Umbilical cord (tissue), 2 donors: ENCODE results near the gene ATP6V1B1. TPM values are rescaled to one million over a fixed set of nuclear protein-coding genes. Genes with fewer than 3 reads are reported as not detected.
"Not testable (repeated sequence)": the region's sequence is repeated elsewhere in the genome, so short reads cannot be mapped to it uniquely, and the experiment has no call there.

Experiments
- DNase-seq: peaks from one replicate; pipeline ENCODE4 v3.0.0-alpha.2; 2015; ENCODE audit warnings: low spot score
- total RNA-seq: library from RNA; depleted of rRNA; stranded (reverse); fragments of >200 nt; gene quantifications from one replicate; pipeline ENCODE4 v1.2.3, GENCODE V29; 2014; ENCODE audit warnings: low replicate concordance; ENCODE audit not compliant: insufficient read depth

Gene ATP6V1B1
- total RNA-seq, 1 donor from 2014 or later = not detected

- DNase-seq = no peak
These were observed 69.8 kb downstream of the ATP6V1B1 start for GRCh38 chr2:71005271-71006202.

DNA sequence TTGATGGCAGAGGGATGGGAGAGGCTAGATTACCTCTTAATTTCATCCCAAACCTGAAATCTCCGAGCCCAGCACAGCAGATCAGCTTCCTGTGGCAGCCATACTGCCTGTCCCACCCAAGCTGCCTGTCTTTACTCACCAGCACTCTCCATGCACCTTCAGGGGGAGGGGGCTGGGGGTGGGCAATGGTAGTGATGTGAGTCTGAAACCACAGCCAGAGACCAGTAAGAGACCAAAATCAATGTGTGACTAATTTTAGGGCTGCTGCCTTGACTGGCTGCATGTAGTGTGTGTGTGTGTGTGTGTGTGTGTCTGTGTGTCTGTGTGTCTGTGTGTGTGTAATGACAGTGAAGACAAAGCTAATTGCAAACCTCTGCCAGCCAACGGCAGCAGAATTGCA lies 70.6 kb downstream of the ATP6V1B1 start:
- no peak for DNase-seq

DNA sequence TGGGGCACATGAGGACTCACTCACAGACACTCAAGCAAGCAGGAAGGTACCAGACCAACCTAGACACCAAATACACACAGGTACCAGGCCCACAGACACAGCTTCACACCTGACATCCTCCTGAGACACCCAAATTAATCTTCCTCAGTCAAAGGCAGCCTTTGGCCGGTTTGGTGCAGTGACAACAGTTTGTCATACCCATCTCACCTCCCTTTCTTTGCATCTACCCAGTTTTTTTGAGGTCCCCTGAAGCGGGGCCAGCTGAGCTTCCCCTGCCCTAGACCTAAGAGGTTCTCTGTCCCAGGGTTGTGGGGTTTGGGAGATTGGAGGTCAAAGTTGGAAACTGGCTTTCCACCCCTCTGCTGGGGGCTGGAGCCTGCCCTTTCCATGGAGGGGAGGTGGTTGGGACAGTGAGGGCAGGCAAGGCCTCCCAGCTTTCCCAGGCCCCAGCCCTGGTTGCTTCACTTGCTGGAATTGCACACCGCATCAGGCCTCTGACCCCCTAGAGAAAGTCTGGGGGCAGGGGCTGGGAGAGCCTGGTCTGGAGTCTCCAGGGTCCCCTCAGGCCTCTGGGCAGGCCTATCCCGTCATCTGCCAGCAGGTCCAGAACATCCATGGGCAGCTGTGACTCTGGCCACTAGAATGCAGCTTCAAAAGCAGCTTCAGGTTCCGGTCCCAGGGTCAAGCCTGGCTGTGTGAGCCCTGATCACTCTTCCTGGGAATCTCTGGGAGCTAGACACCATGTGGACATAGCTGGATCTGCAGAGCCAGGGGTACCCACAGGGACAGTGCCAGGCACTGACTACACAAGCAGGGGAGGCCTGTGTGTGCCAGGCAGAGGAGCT lies 71.5 kb downstream of the ATP6V1B1 start:
- DNase-seq = no peak

DNA sequence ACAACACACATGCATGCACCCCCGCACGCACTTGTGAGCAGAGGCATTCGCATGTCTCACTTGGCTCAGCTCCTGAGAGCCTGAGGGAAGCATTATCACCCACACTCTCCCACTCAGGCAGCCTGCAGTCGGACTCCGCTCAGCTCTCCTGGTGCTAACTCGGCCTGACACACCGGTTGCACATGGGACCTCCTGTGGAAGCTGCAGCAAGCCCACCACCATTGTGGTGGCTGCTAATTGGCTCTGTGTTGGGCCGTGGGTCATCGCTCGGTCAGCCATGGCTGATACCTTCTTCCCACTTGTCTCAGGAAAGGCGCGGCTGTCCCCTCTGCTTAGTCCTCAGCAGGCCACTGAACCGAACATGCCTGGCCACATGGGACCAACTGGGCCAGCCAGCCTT lies 72.6 kb downstream of the ATP6V1B1 start:
- no peak for DNase-seq

DNA sequence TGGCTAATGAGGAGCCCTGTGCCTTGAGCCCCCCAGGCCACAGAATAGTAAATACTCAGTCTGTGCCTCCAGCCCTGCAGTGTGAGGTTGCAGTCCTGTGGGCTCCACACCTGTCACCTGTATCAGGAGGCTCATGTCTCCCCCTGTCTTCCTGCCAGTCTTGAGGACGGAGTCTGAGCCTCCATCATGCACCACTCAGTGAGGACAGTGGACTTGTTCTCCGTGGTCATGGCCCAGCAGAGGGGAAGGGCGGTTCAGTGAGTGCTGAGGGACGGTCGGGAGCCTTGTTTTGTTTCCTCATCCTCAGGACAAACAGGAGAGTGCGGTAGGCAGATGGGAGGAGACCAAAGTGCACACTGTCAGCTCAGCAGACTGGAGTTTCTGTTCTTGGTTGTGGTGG lies 76.1 kb downstream of the ATP6V1B1 start:
- not testable (repeated sequence) for DNase-seq

Other genes with a start within 250 kb of the ATP6V1B1 start
- 3.4 TPM for gene ADD2, start 167.7 kb upstream of the ATP6V1B1 start, total RNA-seq
- not detected for gene FIGLA, start 145.3 kb upstream of the ATP6V1B1 start, total RNA-seq
- gene CLEC4F, start 115.3 kb upstream of the ATP6V1B1 start, total RNA-seq = not detected
- 0.96 TPM for gene CD207, start 100.1 kb upstream of the ATP6V1B1 start, total RNA-seq
- gene VAX2, start 35.3 kb upstream of the ATP6V1B1 start, total RNA-seq = 0.72 TPM
- gene ANKRD53, start 42.7 kb downstream of the ATP6V1B1 start, total RNA-seq = not detected
- 27.4 TPM for gene TEX261, start 59.0 kb downstream of the ATP6V1B1 start, total RNA-seq
- gene NAGK, start 132.7 kb downstream of the ATP6V1B1 start, total RNA-seq = 56.3 TPM
- 13.7 TPM for gene MCEE, start 194.3 kb downstream of the ATP6V1B1 start, total RNA-seq
- 29.9 TPM for gene MPHOSPH10, start 194.7 kb downstream of the ATP6V1B1 start, total RNA-seq